Liver (tissue), 9 donors: ENCODE data around the gene TESMIN. TPM values are rescaled to one million over a fixed set of nuclear protein-coding genes. Genes with fewer than 3 reads are reported as not detected.
A peak's percentile ranks its signal among the peaks of the same experiment; 100 is the strongest.

Source experiments
- DNase-seq: peaks from one replicate; pipeline ENCODE4 v3.0.0-alpha.2; 2017; ENCODE audit warnings: low spot score
- H3K27ac ChIP-seq, 2 donors: one replicate each; pipeline ENCODE4 v1.7.0; 2013; ENCODE audit warnings: inconsistent platforms in 2 of 2, low read length in 2 of 2, control low read depth in 1 of 2, low read depth in 1 of 2, mild to moderate bottlenecking in 1 of 2
- H3K27me3 ChIP-seq, 4 donors: one replicate each; pipeline versions ENCODE4 v1.6.1 to v1.7.0; 2013; ENCODE audit warnings: low read length in 3 of 4, inconsistent platforms in 1 of 4, mild to moderate bottlenecking in 1 of 4, moderate library complexity in 1 of 4; ENCODE audit not compliant: control insufficient read depth in 4 of 4, insufficient read depth in 4 of 4
- H3K36me3 ChIP-seq, 4 donors: one replicate each; pipeline versions ENCODE4 v1.6.1 to v1.7.0; 2013; ENCODE audit warnings: low read length in 3 of 4, mild to moderate bottlenecking in 3 of 4, low read depth in 1 of 4, moderate library complexity in 1 of 4; ENCODE audit not compliant: control insufficient read depth in 4 of 4, insufficient read depth in 3 of 4
- H3K4me1 ChIP-seq, 4 donors: one replicate each; pipeline versions ENCODE4 v1.6.1 to v1.7.0; 2013; ENCODE audit warnings: low read length in 3 of 4, mild to moderate bottlenecking in 3 of 4, moderate library complexity in 1 of 4; ENCODE audit not compliant: control insufficient read depth in 4 of 4, insufficient read depth in 4 of 4
- H3K4me3 ChIP-seq, 3 donors: one replicate each; pipeline versions ENCODE4 v1.6.1 to v1.7.0; 2013; ENCODE audit warnings: low read length in 3 of 3, control low read depth in 1 of 3, low read depth in 1 of 3, mild to moderate bottlenecking in 1 of 3
- H3K9ac ChIP-seq, 2 donors: one replicate each; pipeline ENCODE4 v1.7.0; 2013; ENCODE audit warnings: low read length in 2 of 2, mild to moderate bottlenecking in 2 of 2, moderate library complexity in 2 of 2, control low read depth in 1 of 2, low read depth in 1 of 2
- H3K9me3 ChIP-seq, 4 donors: one replicate each; pipeline versions ENCODE4 v1.6.1 to v1.7.0; 2013; ENCODE audit warnings: low read length in 3 of 4; ENCODE audit not compliant: control insufficient read depth in 4 of 4
- FOXA1 ChIP-seq: IDR thresholded peaks from 2 replicates; pipeline ENCODE4 v1.6.1; 2016; ENCODE audit warnings: antibody characterized with exemption
- FOXA2 ChIP-seq: IDR thresholded peaks from 2 replicates; pipeline ENCODE4 v1.6.1; 2016; ENCODE audit warnings: antibody characterized with exemption
- GABPA ChIP-seq, 2 donors: IDR thresholded peaks in 1 of 2; conservative IDR thresholded peaks in 1 of 2; 2 replicates each; pipeline ENCODE4 v1.6.1; 2016; ENCODE audit warnings: antibody characterized with exemption in 2 of 2, mild to moderate bottlenecking in 1 of 2, moderate library complexity in 1 of 2
- HNF4G ChIP-seq: IDR thresholded peaks from 2 replicates; pipeline ENCODE4 v1.6.1; 2016; ENCODE audit warnings: antibody characterized with exemption
- JUND ChIP-seq, 2 donors: IDR thresholded peaks; 2 replicates each; pipeline ENCODE4 v1.6.1; 2016; ENCODE audit warnings: antibody characterized with exemption in 2 of 2
- NR2F2 ChIP-seq: IDR thresholded peaks from 2 replicates; pipeline ENCODE4 v1.6.1; 2016; ENCODE audit warnings: antibody characterized with exemption
- RAD21 ChIP-seq, 2 donors: IDR thresholded peaks; 2 replicates each; pipeline ENCODE4 v1.6.1; 2016; ENCODE audit warnings: antibody characterized with exemption in 2 of 2, mild to moderate bottlenecking in 2 of 2
- RXRA ChIP-seq, 2 donors: IDR thresholded peaks; 2 replicates each; pipeline ENCODE4 v1.6.1; 2017 to 2018; ENCODE audit warnings: antibody characterized with exemption in 2 of 2, mild to moderate bottlenecking in 1 of 2
- SP1 ChIP-seq: IDR thresholded peaks from 2 replicates; pipeline ENCODE4 v1.6.1; 2018; ENCODE audit warnings: antibody characterized with exemption, mild to moderate bottlenecking
- TAF1 ChIP-seq: conservative IDR thresholded peaks from 2 replicates; pipeline ENCODE4 v1.6.1; 2016; ENCODE audit warnings: antibody characterized with exemption, mild to moderate bottlenecking
- YY1 ChIP-seq: IDR thresholded peaks from 2 replicates; pipeline ENCODE4 v1.6.1; 2016; ENCODE audit warnings: antibody characterized with exemption, mild to moderate bottlenecking
- WGBS: extraction: QIAGEN DNeasy Blood & Tissue Kit; methylation state at CpG from one replicate; pipeline ENCODE4 v1.1.7; 2013; 5-methylcytosine and 5-hydroxymethylcytosine counted together
- polyA plus RNA-seq, 2 donors: library from polyadenylated mRNA; stranded (reverse) in 1 of 2; unstranded in 1 of 2; fragments of 200-250 nt in 1 of 2; fragments of >200 nt in 1 of 2; fragmentation: Nextera tagmentation in 1 of 2; extraction: Ambion mirVana in 1 of 2; gene quantifications; one replicate each; pipeline versions ENCODE4 v1.2.1 to v1.2.3, GENCODE V29; 2013 to 2015
- total RNA-seq, 2 donors: library from RNA; depleted of rRNA; stranded (reverse); fragments of >200 nt; gene quantifications; one replicate each; pipeline ENCODE4 v1.2.3, GENCODE V29; 2014
- TF ChIP-seq, protein P1 (sequence below): IDR thresholded peaks from 2 replicates; pipeline ENCODE4 v1.6.1; 2016; ENCODE audit warnings: antibody characterized with exemption
- TF ChIP-seq, protein P2 (sequence below): IDR thresholded peaks from 2 replicates; pipeline ENCODE4 v1.6.1; 2016; ENCODE audit warnings: antibody characterized with exemption, mild to moderate bottlenecking
- TF ChIP-seq, protein P3 (sequence below): IDR thresholded peaks from 2 replicates; pipeline ENCODE4 v1.6.1; 2016; ENCODE audit warnings: antibody characterized with exemption
- donor health status: healthy.
- donor health status: healthy.
- donor health status: healthy.
- donor health status: healthy.
- donor health status: healthy.

Gene TESMIN
- total and polyA plus RNA-seq, 4 donors, result 0.27 to 2.5 (median 0.62) TPM

DNA sequence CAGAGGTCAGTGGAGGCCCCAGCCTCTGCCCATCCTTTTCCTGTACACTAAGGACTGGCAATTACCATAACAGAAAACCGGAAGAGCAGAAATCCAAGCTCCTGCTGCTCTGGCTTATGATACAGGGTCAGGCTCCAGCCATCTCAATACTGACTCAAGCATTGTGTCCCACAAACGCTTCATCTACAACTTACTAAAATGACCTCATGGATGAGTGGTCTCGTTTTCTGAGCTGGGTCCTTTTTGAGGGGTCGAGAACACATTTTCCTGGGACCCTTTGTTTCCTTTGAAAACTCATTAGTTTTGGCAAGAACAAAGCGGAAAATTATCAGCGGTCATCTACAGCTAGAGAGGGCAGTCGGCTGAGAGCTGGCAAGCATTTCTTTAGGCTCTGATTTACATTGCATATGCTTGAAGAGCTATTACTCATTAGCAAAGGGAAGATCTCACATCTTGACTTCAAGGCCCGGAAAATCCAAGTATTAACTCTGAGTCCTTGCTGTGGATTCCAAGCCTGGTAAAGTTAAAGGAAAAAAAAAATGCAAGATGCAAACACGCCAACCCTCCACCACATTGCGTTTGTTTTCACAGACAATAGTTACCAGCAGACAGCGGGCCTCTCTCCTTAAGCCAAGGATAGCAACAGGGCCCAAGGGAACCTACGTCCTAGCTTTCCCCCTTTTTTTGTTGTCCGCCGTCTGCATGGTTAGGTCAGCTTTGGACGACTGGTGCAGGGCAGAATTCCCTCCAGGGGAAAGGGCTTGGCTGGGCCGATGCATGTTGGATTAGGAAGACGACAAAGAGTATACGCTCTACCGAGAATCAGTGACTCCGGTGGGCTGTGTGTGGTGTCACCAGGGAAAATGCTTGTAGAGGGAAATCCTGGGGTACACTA is 1.8 kb downstream of the TESMIN start:
- Histone ChIP-seq H3K27me3 (no peaks in the 10 kb centered on the region), H3K4me1 (peaks cover 0 to 5% (median 0%) of the 10 kb centered on the region in 4 donors), H3K27ac (no peak overlapping the region), H3K9me3 (no peaks in the 10 kb centered on the region), H3K9ac (no peak overlapping the region), H3K4me3 (no peak overlapping the region), H3K36me3 (peaks cover 0 to 3% (median under 1%) of the 10 kb centered on the region in 4 donors)
- DNase-seq, result no peak
- 89% methylated on average over 20 of the region's 20 CpGs for WGBS
- no peak for TF ChIP-seq FOXA1
- peak; percentile 77 for TF ChIP-seq NR2F2
- TF ChIP-seq SP1, result no peak
- TF ChIP-seq GABPA (IDR thresholded peaks at IDR 0.05 in 1 of 2, conservative IDR thresholded peaks at IDR 0.05 in 1 of 2), result no peak

DNA sequence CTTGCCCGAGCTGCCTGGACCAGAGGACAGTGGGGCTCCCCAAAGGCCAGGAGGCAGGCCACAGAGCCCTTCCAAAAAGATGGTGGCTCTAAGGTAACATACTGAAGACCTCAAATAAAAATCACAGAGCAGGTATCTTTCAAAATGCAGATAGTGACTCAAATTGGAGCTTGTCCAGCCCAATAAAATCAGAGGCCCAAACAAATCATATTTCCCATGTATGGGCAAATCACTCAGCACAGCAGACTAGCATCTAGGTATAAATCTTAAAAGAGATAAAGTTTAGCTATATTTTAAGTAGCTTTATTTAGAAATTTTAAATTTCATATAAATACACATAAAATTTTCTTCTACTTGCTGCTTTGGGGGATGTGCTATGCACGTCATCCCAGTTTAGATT is 3.3 kb downstream of the TESMIN start:
- 87% methylated on average over 2 of the region's 2 CpGs for WGBS

More for the DNA sequence above, 3.3 kb downstream of the TESMIN start:
- TF ChIP-seq, protein P1, sequence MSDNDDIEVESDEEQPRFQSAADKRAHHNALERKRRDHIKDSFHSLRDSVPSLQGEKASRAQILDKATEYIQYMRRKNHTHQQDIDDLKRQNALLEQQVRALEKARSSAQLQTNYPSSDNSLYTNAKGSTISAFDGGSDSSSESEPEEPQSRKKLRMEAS, result no peak
- TF ChIP-seq RAD21 (IDR thresholded peaks at IDR 0.05) (no peak), TAF1 (no peak), GABPA (IDR thresholded peaks at IDR 0.05 in 1 of 2, conservative IDR thresholded peaks at IDR 0.05 in 1 of 2) (no peak), RXRA (IDR thresholded peaks at IDR 0.05) (no peak), FOXA2 (no peak), YY1 (no peak), FOXA1 (no peak), HNF4G (no peak), JUND (IDR thresholded peaks at IDR 0.05) (no peak)
- TF ChIP-seq, protein P2, sequence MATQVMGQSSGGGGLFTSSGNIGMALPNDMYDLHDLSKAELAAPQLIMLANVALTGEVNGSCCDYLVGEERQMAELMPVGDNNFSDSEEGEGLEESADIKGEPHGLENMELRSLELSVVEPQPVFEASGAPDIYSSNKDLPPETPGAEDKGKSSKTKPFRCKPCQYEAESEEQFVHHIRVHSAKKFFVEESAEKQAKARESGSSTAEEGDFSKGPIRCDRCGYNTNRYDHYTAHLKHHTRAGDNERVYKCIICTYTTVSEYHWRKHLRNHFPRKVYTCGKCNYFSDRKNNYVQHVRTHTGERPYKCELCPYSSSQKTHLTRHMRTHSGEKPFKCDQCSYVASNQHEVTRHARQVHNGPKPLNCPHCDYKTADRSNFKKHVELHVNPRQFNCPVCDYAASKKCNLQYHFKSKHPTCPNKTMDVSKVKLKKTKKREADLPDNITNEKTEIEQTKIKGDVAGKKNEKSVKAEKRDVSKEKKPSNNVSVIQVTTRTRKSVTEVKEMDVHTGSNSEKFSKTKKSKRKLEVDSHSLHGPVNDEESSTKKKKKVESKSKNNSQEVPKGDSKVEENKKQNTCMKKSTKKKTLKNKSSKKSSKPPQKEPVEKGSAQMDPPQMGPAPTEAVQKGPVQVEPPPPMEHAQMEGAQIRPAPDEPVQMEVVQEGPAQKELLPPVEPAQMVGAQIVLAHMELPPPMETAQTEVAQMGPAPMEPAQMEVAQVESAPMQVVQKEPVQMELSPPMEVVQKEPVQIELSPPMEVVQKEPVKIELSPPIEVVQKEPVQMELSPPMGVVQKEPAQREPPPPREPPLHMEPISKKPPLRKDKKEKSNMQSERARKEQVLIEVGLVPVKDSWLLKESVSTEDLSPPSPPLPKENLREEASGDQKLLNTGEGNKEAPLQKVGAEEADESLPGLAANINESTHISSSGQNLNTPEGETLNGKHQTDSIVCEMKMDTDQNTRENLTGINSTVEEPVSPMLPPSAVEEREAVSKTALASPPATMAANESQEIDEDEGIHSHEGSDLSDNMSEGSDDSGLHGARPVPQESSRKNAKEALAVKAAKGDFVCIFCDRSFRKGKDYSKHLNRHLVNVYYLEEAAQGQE, result no peak
- TF ChIP-seq, protein P3, sequence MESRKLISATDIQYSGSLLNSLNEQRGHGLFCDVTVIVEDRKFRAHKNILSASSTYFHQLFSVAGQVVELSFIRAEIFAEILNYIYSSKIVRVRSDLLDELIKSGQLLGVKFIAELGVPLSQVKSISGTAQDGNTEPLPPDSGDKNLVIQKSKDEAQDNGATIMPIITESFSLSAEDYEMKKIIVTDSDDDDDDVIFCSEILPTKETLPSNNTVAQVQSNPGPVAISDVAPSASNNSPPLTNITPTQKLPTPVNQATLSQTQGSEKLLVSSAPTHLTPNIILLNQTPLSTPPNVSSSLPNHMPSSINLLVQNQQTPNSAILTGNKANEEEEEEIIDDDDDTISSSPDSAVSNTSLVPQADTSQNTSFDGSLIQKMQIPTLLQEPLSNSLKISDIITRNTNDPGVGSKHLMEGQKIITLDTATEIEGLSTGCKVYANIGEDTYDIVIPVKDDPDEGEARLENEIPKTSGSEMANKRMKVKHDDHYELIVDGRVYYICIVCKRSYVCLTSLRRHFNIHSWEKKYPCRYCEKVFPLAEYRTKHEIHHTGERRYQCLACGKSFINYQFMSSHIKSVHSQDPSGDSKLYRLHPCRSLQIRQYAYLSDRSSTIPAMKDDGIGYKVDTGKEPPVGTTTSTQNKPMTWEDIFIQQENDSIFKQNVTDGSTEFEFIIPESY, result no peak
- Histone ChIP-seq H3K27ac (no peak overlapping the region), H3K36me3 (no peaks in the 10 kb centered on the region), H3K4me1 (peaks cover 0 to 5% (median 0%) of the 10 kb centered on the region in 4 donors), H3K27me3 (no peaks in the 10 kb centered on the region), H3K4me3 (no peak overlapping the region), H3K9ac (no peak overlapping the region), H3K9me3 (no peaks in the 10 kb centered on the region)
- no peak for DNase-seq
